ENCODE results near the gene C3orf22. TPM values are rescaled to one million over a fixed set of nuclear protein-coding genes. Genes with fewer than 3 reads are reported as not detected.
A peak's percentile ranks its signal among the peaks of the same experiment; 100 is the strongest.

Gene C3orf22
- total RNA-seq, 2 experiments from 2014 or later = not detected

DNA sequence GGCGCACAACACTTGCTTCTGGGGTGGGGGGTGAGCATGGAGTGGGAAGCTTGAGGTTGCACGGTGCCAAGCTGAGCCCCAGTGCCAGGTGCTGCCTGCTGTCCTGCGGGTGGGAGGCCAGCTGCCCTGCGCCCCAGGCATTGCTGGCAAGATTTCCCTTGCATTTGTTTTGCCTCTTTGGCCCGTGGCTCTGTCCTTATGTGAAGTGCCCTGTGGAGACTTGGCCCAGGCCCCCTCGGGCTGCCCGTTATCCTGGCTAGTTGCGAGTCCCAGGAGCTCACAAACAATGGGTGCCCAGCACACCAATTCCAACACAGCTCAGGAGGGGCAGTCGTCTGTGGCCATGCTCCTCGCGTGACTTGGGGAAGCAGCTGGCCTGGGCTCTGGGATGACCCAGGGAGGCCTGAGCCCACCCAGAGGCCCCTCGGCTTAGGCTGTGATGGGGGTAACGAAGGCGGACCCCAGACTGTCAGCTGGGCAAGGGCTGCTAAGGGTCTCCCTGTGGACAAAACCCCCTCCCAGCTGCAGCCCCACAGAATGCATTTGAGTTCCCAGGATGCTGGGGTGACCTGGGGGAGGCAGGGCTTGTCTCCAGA is 5.9 kb downstream of the C3orf22 start:
- ATAC-seq = no peak
- Mint-ChIP-seq H3K36me3 (no peaks in the 10 kb centered on the region), H3K4me3 (no peak overlapping the region), H3K4me1 (no peaks in the 10 kb centered on the region), H3K9me3 (ENCODE audit: low read depth) (no peaks in the 10 kb centered on the region), H3K27me3 (peaks cover 5% of the 10 kb centered on the region), H3K27ac (no peak overlapping the region)
- CTCF ChIA-PET = no interaction called here
- DNase-seq = no peak

DNA sequence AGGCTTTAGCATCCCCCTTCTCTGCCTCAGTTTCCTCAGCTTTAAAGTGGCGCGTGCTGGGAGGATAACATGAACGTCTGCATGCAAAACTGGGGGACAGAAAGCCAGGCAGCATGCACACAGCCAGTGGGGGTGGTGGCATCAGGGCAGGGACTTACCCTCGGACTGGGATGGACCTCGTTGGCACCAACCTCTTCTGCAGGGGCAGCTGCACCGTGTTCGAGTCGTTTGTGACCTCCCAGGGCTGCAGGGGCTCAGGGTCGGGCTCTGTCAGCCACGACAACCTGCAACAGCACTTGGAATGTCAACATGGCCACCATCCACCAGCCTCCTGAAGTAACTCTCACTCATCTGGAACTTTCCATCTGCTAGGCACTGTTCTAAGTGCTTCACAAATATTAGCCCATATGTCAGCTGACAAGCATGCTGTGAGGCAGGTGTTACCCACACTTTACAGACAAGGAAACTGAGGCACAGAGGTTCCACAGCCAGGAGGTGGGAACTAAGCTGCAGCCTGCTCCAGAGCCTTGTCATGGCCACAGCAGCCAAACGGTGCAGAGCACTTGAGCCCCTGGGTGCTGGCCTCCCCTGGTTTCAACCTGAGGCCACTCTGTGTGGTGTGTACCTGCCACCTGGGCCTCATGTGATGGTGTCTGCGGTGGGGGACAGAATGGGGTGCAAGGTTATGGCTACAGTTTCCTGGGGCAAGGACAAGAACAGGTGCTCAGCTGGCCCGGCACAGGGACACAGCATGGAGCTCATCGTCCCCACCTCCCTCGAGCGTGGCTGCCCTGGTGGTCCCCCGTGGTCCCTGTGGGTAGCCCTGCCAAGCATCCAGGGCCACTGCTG is 6.7 kb downstream of the C3orf22 start:
- ATAC-seq (no peak), DNase-seq (peak; percentile 34)
- peaks cover 10% of the 10 kb centered on the region for H3K27me3 Mint-ChIP-seq
- no peaks in the 10 kb centered on the region for H3K4me1 Mint-ChIP-seq
- CTCF ChIA-PET = no interaction called here
- H3K4me3 Mint-ChIP-seq = no peak overlapping the region
- H3K36me3 Mint-ChIP-seq = no peaks in the 10 kb centered on the region
- no peak overlapping the region for H3K27ac Mint-ChIP-seq
- no peaks in the 10 kb centered on the region for H3K9me3 Mint-ChIP-seq (ENCODE audit: low read depth)

DNA sequence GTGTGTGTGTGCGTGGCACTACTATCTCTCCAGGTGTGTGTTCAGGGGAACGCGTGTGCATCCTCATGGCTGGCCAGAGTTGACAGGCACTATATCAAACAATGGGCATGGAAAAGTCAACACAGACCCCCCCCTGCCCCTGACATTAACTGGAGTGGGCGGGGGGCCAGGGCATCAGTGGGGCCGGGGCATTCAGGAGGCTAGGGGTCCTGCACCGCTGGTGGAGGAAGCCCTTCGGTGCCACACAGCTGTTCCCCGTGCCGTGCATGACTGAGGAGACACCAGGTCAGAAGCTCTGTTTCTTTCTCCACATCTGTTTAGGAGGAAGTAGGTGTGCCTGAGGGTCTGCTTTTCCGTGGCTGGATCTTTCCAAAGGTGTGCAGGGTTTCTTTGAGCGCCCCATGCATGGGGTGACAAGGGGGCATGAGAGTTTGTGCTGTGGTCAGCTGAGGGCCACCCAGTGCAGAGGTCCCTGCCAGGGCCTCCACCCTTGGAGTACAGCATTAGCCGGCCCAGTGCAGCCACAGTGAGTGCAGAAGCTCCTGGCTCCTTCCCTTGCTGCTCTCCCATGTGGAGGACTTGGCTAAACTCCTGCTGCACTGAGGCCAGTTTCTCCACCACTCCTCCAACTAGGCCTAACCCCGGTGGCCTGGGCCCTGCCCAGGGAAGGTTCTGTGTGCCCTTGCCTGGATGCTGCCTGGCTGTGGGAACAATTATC is 7.5 kb downstream of the C3orf22 start:
- no peaks in the 10 kb centered on the region for H3K9me3 Mint-ChIP-seq (ENCODE audit: low read depth)
- H3K4me3 Mint-ChIP-seq = no peak overlapping the region
- ATAC-seq (no peak), DNase-seq (peak; percentile 27)
- H3K27me3 Mint-ChIP-seq = peaks cover 14% of the 10 kb centered on the region
- CTCF ChIA-PET = no interaction called here
- H3K36me3 Mint-ChIP-seq = no peaks in the 10 kb centered on the region
- no peak overlapping the region for H3K27ac Mint-ChIP-seq
- H3K4me1 Mint-ChIP-seq = no peaks in the 10 kb centered on the region

DNA sequence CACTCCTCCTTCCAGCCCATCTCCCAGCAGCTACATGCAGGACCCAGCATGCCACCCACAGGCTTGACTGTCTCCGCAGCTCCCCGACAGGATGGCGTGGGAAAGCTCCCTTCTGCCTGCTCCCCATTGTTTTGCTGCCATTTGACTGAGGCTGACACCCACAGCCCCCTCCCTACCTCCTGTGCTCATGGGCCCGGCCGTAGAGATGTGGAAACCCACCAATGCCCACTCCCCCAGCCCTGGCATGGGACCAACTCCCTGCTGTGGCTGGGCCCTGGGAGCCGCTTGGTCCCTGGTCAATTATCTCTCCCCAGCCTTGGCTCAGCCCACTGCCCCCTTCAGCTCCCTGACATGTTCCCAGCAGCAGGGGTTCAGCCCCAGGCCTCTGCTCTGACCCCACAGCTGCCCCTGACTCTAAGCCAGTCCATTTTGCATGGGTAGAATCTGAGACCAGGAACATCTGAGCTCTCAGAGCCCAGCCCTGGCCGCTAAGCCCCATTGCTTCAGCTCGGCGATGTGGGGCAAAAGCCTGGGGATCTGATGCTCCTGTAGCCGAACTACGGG is 8.2 kb downstream of the C3orf22 start:
- Mint-ChIP-seq H3K4me3 (no peak overlapping the region), H3K36me3 (no peaks in the 10 kb centered on the region), H3K9me3 (ENCODE audit: low read depth) (no peaks in the 10 kb centered on the region), H3K4me1 (no peaks in the 10 kb centered on the region), H3K27ac (no peak overlapping the region), H3K27me3 (peaks cover 14% of the 10 kb centered on the region)
- CTCF ChIA-PET = no interaction called here
- DNase-seq = peak; percentile 18
- ATAC-seq = no peak

DNA sequence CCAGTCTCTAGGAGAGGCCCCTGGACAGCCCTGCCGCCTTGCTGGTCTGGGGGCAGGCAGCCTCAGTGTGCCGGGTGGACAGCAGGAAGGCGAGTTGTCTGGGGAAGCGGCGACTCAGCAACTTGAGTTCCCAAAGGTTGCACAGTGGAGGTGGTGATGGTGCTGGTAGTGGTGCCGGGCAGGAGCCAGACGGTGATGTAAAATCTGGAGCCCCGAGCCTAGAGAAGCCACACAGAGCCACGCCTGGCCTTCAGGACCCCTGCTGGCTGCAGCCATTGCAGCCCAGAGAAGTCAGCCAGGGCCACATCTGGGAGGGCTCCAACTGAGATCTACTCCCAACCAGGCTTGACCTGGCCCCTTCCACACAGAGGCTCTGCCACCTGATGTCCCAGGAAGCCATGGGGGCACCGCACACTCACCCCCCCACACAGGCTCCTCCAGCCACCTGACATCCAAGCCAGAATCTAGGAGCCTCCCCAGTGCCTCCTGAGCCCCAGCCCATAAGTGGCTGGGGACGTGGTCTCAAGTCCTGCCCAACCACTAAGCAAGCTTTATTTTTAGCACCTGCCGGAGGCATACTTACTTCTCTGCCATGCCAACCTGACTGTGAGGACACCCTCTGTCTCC is 8.8 kb downstream of the C3orf22 start:
- DNase-seq (no peak), ATAC-seq (no peak)
- Mint-ChIP-seq H3K36me3 (no peaks in the 10 kb centered on the region), H3K4me3 (no peak overlapping the region), H3K9me3 (ENCODE audit: low read depth) (no peaks in the 10 kb centered on the region), H3K27ac (no peak overlapping the region), H3K4me1 (no peaks in the 10 kb centered on the region), H3K27me3 (peaks cover 14% of the 10 kb centered on the region)
- CTCF ChIA-PET = no interaction called here

DNA sequence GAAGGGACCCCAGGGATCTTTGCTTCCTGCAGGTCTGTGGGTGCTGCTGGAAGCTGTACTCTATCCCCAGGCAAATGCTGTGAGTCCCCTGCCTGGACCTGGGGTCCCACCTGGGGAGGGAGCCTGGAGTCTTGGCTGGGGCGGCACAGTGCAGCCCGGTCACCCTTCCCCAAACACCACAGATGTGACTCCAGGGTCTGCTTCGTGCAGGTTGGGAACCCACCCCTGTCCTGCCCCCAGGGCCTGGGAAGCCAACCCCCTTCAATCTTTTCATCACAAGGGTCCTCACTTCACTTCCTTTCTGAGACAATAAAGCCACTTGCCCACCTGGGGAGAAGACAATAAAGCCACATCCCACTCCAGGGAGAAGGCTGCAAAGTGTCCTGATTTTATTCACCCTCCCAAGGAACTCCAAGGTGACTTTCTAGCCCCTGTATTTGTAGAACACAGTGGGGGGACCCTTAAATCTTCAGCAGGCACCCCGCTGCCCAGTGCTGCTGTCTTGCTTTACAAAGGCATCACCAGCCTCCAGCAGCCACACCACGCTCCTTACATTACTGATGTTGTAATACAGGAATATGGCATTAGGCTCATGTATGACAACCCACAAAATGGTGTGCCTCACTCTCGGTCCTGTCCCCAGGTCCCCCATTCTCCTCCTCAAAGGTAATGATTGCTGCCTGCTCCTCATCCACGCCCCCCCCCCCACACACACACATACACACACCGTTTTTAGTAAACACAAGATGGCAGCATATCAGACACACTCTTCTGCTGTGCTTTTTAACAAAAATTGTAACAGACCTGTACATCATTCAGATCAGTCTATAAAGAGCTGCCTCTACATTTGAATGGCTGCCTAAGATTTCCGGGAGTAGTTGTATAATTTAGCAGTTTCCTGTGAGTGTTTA is 9.9 kb downstream of the C3orf22 start:
- no peaks in the 10 kb centered on the region for H3K4me1 Mint-ChIP-seq
- ATAC-seq = no peak
- H3K4me3 Mint-ChIP-seq = no peak overlapping the region
- no peak overlapping the region for H3K27ac Mint-ChIP-seq
- DNase-seq = peak; percentile 11
- H3K36me3 Mint-ChIP-seq = no peaks in the 10 kb centered on the region
- H3K27me3 Mint-ChIP-seq = peaks cover 14% of the 10 kb centered on the region
- no peaks in the 10 kb centered on the region for H3K9me3 Mint-ChIP-seq (ENCODE audit: low read depth)
- CTCF ChIA-PET = no interaction called here

DNA sequence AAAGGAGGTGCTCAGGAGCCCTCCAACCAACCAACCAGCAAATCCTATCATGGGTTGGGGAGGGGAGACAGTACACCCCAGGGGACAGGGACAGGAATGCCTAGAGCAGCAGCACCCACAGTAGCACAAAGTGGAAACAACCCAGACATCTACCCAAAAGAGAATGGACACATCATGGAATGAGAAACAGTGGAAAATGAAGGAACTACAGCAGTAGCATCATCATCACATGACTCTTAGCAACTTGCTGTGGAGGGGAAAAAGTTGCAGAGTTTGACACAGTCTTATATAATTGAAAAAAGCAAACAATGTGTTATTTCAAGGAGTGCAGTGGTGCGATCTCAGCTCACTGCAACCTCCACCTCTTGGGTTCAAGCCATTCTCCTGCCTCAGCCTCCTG is 11.0 kb downstream of the C3orf22 start:
- Mint-ChIP-seq H3K9me3 (ENCODE audit: low read depth) (no peaks in the 10 kb centered on the region), H3K4me1 (no peaks in the 10 kb centered on the region), H3K27me3 (peaks cover 14% of the 10 kb centered on the region), H3K36me3 (no peaks in the 10 kb centered on the region), H3K4me3 (no peak overlapping the region), H3K27ac (no peak overlapping the region)
- ATAC-seq = no peak
- DNase-seq = no peak
- CTCF ChIA-PET = no interaction called here

DNA sequence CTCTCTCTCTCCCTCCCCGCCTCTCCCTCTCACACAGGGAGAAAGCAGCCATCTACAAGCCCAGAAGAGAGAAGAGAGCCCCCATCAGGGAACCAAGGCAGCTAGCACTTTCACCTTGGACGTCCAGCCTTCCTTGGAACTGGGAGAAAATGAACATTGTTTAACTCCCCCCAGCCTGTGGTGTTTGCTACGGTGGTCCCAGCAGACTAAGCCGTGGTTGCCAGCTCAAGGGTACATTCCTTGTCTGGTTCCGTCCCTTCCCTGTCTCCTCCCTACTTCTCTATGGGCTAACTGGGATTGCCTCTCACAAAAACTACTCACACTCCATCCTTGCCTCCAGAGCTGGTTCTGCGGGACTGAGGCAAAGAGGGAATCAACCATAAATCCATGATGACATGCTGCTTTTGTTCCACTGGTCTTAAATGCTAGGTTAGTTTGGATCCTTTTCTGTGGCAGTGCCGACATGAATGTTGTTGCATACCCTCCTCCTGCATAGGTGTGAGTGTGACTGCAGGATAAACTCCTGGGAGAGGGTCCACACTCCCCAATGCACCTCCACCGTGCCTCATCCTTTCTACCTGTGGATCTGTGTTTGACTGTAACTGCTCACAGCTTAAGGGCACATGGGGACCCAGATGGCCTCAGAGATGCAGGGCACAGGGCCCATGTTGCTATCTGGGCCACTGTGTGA is 12.0 kb downstream of the C3orf22 start:
- no peak overlapping the region for H3K4me3 Mint-ChIP-seq
- H3K27me3 Mint-ChIP-seq = peaks cover 14% of the 10 kb centered on the region
- H3K9me3 Mint-ChIP-seq (ENCODE audit: low read depth) = no peaks in the 10 kb centered on the region
- no peak overlapping the region for H3K27ac Mint-ChIP-seq
- no peaks in the 10 kb centered on the region for H3K4me1 Mint-ChIP-seq
- DNase-seq = no peak
- ATAC-seq = no peak
- H3K36me3 Mint-ChIP-seq = no peaks in the 10 kb centered on the region
- CTCF ChIA-PET = no interaction called here

DNA sequence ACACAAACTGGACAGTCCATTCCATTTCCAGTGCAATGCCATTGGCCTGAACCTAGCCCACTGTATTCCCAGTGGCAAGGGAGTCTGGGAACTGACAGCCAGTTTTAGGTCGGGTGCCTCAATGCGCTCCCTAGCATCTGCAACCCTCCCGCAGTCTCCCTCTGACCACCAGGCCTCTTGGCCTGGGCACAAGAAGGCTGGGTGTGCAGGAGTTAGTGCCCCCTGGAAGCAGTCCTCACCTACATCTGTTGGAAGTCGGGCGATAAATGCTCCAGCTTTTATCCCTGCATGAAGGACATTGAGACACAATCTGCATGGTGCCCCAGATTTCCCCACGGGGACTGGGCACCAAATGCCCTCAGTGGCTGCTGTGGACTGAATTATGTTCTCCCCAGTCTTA is 12.7 kb downstream of the C3orf22 start:
- no peaks in the 10 kb centered on the region for H3K9me3 Mint-ChIP-seq (ENCODE audit: low read depth)
- no peak overlapping the region for H3K4me3 Mint-ChIP-seq
- CTCF ChIA-PET = no interaction called here
- H3K4me1 Mint-ChIP-seq = no peaks in the 10 kb centered on the region
- peaks cover 14% of the 10 kb centered on the region for H3K27me3 Mint-ChIP-seq
- no peak overlapping the region for H3K27ac Mint-ChIP-seq
- peak; percentile 31 for DNase-seq
- no peaks in the 10 kb centered on the region for H3K36me3 Mint-ChIP-seq
- ATAC-seq = no peak

DNA sequence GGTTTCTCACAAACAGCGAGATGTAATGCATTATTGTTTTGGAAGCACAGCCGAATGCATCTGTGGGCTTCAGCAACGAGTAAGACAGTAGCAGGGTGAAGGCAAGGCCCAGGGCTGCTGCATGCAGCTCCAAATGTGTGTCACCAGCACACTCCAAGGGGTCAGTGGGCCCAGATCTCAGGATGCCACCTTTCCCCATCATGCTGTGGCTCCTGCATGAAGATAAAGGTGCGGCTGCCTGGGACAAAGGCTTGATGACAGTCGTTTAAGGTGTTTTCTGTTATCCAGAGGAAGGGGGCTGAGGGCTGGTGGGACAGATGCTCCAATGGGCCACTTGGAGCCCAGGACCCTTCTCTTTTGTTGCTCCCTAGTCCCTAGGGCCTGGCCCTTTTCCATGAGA is 13.2 kb downstream of the C3orf22 start:
- DNase-seq (no peak), ATAC-seq (no peak)
- Mint-ChIP-seq H3K4me3 (no peak overlapping the region), H3K27ac (no peak overlapping the region), H3K9me3 (ENCODE audit: low read depth) (no peaks in the 10 kb centered on the region), H3K4me1 (peaks cover 4% of the 10 kb centered on the region), H3K36me3 (no peaks in the 10 kb centered on the region), H3K27me3 (peaks cover 17% of the 10 kb centered on the region)
- CTCF ChIA-PET = no interaction called here

DNA sequence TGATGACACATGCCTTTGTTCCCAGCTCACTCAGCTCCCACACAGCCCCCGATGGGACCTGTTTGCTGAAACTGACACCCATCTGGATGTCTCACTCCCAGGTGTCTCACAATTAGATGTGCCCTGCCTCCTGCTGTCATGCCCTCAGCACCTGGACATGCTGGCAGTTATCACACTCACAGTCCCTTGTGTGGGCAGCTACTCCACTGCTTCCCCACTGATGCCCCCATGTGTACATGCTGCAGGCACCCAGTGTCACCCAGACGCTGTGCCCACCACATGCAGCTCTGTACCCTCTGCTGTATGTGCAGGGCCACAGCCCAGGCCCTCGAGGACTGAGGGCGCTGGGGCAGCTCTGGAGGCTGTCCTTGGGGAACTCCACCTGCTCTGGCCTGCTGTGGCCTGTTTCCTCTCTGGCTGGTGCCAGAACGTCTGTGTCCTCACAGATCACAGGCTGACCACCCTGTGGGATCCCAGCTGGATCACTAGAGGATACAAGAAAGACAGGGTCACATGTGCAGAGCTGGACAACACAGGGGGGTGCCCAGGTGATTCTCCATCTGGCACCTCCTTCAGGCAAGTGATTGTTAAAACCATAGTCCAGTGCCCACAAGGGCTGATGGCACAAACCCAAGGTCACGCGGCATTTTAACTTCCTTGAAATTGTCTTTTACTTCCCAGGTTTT is 14.0 kb downstream of the C3orf22 start:
- Mint-ChIP-seq H3K27ac (no peak overlapping the region), H3K4me3 (no peak overlapping the region), H3K27me3 (peaks cover 17% of the 10 kb centered on the region), H3K36me3 (no peaks in the 10 kb centered on the region), H3K9me3 (ENCODE audit: low read depth) (peaks cover 3% of the 10 kb centered on the region), H3K4me1 (peaks cover 6% of the 10 kb centered on the region)
- ATAC-seq (no peak), DNase-seq (peak; percentile 27)
- CTCF ChIA-PET = no interaction called here

Data from activated CD8-positive, alpha-beta memory T cell treated with anti-CD3 and anti-CD28 coated beads, Interleukin-2, amount 10 ng/mL, durations not matched to agents 7 days and 5 days (primary cell).